GM19099 (cell line): Measurements from ENCODE around the gene KLF13.

Source experiments
- POLR2A ChIP-seq: IDR thresholded peaks from 3 replicates; pipeline ENCODE4 v1.6.1; 2011; ENCODE audit warnings: low read depth; ENCODE audit not compliant: insufficient read length; ENCODE audit errors: extremely low read depth

The KLF13 gene

DNA sequence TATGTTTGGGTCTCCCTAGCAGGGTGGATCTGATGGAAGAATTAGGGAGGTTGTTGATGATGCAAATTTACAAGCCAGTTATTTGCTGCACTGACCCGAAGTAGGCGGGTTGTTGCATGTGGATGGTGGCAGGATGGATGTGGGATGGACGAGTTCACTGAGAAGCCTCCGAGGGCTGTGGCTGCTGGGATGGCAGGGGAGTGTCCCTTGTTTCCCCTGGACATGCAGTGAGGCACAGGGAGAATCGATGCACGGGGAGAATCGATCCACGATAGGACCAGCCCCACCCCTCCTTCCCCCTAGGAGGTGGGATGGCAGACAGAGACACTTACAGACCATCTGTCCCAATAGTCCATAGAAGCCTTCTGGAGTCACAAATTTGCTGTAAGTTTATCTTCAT, 31.0 kb upstream of the KLF13 start:
- TF ChIP-seq POLR2A = no peak

DNA sequence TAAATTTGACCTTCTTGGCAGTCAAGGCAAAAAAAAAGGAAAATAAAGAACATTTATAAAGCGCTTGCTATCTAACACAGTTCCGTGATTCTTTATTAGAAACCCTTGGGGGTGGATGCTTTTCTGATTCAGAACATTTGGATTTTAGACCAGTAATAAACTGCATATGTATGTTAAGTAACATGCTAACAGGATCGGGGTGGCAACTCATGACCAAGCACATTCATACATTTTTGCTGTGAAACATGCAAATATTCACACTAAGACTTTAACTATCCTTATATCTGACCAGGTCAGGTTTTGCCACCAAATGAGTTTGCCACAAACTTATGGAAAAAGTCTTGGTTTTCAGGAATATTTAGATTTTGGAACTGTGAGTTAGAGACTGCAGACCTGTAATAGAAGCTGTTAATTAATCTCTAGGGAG, 30.4 kb upstream of the KLF13 start:
- TF ChIP-seq POLR2A = no peak

DNA sequence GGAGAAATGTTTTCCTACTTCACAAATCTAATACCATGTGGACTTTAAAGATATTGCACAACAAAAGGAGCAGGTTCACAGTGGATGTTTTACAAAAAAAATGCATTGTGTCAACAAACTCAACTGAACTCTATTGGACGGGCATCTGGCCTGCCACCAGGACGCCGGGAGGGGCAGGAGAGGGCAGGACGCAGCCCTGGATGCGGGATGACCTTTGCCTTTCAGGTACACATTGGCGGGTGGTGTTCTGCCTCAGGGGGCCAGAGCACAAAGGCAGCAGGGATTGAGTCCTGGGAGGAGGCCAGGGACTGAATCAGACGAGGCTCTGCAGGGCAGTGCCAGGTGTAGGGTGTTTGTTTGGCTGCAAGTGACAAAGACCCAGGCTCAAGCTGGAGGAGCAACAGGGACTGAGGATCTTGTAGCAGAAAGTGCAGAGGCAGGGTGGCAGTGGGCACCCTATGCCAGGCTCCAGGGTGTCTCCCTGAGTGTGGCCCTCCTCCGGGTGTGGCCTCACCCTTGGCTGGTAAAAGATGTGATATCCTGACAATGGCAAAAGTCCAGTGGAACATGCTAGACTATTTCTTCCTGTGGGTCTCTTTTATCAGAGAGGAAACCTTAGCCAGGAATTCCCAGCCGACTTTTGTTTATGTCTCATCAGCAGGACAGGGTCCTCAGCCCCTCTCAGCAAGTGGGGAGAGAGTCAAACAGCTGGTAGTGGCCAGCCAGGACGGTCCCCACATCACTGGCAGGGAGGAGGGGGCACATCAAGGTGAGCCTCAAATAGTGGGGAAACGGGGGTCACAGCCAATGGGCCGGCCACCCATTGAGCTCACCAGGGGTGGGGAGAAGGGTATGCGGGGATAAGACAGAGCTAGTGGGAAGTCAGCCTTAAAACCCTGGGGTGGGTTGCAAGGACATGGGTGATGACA, 29.7 kb upstream of the KLF13 start:
- no peak for TF ChIP-seq POLR2A

DNA sequence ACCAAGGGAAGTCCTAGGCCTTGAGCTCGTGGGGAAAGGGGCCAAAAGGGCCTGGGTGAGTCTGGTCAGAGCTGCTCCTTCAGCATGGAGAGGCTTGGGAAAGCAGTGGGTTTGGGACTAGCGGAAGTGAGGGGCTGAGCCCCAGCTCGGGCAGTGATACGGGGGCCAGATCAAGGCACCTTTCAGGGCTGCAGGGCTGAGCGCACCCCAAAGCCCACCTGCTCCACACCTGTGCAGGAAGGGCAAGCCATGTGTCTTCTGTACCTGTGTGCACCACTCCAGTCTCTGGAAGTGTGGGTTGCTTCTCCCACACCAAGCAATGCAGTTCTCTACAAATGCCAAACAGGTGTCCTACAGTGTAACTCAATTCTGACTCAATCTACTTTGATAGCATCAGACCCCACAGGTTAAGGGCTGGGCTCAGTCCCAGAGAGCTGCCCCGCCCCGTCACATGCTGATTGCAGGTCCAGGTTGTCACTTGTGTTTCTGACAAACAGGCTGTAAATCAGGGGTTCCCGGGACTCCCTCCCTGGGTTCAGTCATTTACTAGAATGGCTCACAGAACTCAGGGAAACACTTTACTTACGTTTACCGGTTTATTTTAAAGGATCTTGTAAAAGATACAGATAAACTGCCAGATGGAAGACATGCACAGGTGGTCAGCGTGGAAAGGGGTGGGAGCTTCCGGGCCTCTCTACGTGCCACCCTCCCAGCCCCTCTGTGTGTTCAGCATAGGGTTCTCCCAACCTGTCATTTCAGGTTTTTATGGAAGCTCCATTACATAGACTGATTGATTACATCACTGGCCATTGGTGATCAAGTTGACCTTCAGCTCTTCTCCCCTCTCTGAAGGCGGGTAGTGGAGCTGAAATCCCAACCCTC, 28.8 kb upstream of the KLF13 start:
- TF ChIP-seq POLR2A = no peak

DNA sequence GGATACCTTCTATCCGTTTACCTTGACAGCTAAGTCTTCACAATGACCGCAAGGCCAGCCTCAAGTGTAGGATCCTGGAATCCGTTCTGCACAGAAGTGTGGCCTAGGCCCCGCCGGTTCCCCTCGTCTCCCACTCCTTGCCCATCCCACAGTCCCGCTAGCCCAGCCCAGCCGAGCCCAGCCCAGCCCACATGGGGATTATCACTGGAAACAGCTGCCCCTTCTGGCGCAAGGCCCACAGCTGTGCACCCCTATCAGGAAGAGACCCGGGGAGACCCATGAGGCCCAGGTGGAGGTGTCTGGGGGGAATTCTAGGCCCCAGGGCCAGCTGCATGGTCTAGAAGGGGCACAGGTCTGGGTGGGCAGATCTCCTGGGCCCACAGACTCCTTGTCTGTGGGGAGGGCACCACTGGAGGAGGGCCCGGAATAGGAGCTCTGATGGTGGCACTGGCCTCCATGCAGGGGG, 27.9 kb upstream of the KLF13 start:
- no peak for TF ChIP-seq POLR2A

DNA sequence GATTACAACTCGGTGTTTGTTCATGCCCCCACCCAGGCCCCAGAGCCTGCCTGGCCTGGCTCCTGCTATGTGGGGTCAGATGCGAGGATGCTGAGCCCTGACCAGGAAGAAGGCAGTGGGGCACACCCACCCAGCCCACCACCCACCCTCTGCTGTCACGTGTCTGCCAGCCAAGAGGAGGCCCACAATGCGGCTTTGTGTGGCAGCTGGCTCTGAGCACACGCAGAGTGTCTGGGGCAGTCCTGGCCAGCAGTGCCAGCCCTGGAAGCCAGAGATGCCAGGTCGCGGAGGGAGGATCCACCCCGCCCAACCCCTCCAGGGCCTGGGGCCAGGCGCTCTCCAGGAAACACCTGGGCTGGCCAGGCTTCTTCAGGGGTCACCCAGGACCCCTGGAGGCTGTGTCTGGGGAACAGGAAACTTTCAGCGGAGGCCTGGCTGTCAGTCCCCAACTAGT, 26.4 kb upstream of the KLF13 start:
- no peak for TF ChIP-seq POLR2A

DNA sequence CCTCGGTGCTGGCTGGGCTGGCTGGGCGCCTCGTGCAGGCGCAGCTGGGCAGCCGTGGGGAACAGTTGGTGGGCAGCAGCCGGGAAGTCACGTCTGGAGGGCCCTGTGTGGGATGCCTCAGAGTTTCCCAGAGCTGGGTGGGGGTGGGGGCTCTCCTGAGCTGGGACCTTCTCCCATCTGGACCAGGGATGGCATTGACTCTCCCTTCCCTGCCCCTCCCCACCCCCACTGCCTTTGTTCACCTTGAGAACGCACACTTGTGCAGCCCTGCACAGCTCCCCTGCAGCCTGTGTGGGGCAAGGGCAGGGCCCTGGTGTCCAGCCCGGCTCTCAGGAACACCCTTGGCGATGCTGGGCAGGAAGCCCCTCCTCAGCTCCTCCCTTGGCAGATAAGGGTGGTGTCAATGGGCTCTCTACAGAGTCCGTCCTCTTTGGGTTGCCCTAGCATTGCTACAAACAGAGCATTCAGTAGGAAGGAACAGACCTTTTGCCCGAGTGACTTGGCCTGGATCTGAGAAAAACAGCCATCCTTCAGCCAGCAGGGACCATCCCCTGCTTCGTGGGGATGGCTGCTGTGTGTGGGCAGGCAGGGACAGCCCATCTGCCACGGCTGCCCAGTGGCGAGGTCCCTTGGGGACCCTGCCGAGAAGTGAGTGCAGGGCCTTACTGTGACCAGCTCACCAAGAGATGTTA, 25.5 kb upstream of the KLF13 start:
- TF ChIP-seq POLR2A = peak; percentile 12

DNA sequence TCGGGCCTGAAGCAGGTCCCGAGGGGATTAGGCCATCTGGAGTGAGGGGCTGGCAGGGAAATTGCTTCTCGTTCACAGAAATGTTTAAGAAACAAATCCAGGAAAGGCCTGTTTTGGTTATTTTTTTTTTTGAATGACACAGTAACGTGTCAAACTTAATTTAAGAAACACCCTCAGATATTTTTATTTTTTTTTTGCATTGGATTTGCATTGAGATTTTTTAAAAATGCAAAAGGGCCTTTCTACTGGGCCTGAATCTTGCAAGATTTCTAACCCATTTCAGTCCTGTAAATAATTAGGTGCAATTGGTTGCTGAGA, 25.0 kb upstream of the KLF13 start:
- TF ChIP-seq POLR2A = no peak

DNA sequence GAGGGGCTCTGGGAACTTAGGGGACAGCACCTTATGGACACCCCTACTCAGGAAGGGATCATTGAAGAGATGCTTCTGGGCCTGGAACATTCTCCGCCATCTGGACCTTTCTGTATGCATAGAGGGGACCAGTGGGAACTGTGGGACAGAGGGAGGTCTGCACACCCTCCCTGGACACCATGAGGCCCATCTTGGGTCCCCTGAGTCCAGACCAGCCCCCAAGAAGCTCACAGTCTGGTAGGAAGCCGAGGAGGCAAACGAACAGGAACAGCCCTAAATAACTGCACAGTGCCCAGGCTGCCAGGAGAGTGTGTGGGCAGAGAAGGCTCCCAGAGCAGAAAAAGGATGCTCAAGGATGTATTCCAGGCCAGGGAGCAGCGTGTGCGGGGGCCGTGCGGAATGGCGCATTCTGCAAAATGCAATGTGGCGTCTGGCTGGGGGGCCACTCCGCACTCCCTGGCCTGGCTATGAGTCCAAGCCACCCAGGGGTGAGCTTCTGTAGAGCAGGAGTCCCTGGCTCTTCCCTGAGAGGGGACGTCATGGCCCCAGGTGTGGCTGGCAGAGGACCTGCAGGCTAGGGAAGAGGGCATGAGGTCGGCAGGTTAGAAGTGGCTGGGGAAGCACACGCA, 24.5 kb upstream of the KLF13 start:
- peak; percentile 19 for TF ChIP-seq POLR2A

DNA sequence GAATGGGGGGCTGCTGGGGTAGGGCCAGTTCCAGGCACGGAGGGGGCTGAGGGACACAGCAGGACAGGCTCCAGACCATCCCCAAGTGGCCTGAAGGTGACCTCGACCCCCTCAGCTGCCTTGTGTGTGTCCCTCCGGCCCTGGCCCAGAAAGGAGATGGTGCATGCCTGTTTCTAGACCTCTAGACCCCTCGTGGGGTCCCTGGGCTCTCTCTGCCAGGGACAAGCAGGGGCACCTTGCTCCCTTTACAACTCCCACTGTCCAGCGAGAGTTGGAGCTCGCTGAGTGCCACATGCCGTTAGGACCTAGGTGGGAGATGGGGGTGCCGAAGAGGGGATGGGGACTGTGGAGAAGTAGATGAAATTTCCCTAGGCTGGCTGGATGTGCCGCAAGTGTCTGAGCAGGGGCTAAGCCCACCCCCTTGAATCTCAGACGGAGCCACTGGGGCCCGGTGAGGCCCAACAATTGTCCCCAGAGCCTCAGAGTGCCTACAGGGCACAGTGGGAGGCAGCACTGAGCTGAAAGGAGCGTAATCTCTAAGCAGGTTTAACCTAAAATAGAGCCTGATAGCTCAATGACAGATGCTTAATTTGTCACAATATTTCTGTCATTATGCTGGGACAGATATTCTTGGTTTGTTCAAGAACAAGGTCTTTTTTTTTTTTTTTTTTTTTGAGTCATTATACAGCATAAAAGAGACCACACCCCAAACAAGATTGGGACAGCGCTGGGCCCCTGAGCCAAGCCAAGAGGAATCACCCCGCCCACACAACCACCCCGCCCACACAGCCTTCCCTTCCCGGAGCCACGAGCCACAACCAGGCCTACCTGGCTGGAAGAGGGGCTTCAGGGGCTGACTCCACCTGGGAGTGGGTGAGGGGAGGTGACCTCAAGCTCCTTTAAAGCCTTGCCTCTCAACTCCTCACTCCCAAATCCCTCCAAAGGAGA, 23.6 kb upstream of the KLF13 start:
- no peak for TF ChIP-seq POLR2A

DNA sequence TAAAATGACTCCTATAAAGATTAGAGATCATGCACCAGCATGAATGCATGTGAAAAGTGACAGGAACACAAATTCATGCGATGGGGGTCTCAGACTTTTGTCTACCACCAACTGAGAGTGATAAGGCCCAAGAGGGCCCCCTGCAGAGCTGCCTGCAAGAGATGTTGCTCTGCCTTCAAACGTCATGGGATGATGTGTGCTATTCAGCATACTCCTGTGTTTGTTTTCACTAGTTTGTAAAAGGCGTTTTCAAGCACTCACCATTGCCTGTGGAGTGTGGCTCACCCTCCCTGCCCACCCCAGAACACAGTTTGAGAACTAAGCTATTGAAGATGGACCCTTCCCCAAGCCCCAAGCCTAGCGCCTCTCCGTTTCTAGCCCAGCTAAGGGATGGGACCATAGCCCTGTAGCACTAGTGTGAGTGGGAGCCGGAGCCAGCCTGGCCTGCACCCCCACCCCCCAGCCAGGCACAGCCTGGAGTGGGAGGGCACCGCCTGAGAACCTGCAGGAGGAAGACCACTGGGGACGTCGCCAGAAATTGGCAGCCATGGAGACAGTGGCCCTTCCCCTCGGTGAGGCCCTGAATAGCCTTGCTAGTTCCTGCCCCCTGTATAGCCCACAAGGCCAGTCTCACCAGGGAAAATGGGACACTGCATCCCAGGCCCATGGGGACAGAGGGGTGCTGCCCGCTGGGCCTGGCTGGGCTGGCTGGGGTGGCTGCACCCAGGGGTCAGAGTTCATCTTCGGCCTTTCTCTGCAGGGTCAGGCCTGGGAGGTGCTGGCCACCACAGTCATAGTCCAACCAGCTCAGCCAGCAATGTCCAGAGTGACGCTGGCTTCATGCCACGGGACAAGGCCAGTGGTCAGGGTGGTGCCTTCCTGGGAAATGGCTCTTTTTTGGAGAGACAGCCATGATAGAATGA, 22.6 kb upstream of the KLF13 start:
- TF ChIP-seq POLR2A = no peak

DNA sequence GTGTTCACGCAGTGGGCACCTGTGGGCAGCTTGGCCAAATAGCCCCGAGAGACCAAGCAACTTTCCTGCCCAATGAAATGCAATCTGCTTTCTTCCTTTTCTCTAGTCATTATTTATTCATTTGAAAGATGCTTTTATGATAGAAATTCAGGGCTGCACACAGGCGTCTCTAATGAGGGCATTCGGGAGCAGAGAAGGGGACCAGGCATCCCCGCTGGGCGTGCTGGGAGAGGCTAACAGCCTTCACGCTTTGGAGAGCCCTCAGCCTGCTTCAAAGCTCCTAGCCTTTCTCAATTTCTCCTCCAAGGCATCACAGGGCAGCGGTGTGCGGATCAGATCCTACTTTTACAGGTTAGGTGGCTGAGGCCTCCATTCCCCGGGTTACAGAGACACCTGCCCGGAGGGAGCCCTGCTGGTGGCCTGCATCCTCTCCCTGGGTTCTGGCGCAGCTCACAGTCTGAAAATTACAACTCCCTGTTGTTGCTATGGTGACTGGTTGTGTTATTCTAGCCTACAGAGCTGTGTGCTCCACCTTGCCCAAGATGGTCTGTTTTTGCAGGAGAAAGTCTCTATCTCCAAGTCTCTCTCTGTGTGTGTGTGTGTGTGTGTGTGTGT, 21.8 kb upstream of the KLF13 start:
- TF ChIP-seq POLR2A = no peak

DNA sequence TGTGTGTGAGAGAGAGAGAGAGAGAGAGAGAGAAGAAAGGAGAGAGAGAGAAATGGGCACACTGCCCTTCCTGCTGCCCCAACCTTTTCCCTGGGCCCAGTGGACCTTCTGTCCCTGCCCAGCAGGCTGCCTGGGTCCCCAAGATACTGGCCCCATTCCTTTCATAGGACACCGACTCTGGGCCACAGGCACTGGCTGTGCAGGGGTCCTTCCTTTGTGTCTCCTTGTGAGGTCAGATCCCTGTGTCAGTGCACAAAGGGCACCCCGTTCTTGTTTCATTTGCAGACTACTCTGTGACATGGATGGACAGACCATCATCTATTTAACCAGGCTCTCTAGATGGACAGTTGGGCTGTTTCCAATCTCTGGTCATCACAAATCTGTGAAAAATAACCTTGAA, 21.3 kb upstream of the KLF13 start:
- TF ChIP-seq POLR2A = no peak
